HG03045 (cell line): ENCODE data around the gene NRSN1.
"Not testable (repeated sequence)": the region's sequence is repeated elsewhere in the genome, so short reads cannot be mapped to it uniquely, and the experiment has no call there.

ENCODE experiments used
- ATAC-seq: cut with Tn5 transposase; IDR thresholded peaks from one replicate; pipeline ENCODE4 v1.9.1; 2021; ENCODE audit warnings: mild to moderate bottlenecking, moderate library complexity; ENCODE audit not compliant: unreplicated experiment

NRSN1 gene

DNA sequence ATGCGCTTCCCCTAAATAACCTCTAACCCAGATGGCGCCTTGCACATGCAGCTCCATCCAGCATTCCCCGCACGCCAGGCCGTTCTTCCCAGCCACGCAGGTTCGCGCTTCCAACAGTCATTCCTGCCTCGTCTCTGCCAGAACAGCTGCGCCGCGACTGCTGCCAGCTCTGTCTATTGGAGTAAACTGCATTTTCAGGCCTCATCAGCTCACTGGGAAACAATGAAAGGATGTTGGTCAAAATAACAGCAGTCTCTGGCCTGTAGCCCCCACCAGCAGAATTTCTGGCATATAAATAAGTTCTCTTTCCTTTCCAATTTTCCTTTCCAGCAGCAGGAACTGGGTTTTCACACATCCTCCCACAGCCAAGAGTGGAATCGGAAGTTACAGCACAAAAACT lies 14.6 kb downstream of the NRSN1 start:
- no peak for ATAC-seq

DNA sequence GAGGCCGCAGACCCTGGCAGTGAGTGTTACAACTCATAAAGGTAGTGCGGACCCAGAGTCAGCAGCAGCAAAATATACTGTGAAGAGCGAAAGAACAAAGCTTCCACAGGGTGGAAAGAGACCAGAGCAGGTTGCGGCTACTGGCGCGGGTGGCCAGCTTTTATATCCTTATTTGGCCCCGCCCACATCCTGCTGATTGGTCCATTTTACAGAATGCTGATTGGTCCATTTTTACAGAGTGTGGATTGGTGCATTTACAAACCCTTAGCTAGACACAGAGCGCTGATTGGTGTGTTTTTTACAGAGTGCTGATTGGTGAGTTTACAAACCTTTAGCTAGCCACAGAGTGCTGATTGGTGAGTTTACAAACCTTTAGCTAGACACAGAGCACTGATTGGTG lies 16.7 kb downstream of the NRSN1 start:
- not testable (repeated sequence) for ATAC-seq

DNA sequence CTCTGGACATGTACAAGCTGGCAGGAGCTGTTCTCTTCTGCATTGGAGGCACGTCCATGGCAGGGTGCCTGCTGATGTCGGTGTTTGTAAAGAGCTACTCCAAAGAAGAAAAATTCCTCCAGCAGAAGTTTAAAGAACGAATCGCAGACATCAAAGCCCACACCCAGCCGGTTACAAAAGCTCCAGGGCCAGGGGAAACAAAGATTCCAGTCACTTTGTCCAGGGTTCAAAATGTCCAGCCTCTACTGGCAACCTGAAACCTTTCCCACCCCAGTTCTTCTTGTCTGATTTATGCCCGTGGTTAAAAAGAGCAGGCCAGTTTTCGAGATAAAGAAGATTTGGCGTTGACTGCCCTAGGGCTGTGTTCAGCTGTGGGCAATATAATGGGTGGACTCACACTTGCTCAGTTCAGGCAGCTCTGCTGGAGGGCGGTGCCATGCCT lies 19.7 kb downstream of the NRSN1 start:
- no peak for ATAC-seq

DNA sequence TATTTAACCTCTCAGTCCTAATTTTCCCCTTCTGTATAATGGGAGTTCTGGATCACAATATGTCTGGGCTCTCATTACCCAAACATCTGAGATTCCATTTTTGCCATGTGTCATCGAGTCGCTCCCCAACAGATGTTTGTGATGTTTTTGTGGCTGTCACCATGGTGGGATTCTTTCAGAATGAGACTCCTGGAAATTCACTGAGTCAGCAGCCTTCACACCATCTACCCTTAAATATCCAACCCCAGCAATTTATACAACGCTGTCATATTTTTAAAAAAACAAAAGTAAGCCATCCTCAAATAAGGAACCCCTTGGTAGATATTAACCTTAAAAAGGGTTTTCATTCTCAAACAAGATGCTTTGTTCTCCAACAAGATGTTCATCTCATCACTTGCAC lies 20.9 kb downstream of the NRSN1 start:
- no peak for ATAC-seq

DNA sequence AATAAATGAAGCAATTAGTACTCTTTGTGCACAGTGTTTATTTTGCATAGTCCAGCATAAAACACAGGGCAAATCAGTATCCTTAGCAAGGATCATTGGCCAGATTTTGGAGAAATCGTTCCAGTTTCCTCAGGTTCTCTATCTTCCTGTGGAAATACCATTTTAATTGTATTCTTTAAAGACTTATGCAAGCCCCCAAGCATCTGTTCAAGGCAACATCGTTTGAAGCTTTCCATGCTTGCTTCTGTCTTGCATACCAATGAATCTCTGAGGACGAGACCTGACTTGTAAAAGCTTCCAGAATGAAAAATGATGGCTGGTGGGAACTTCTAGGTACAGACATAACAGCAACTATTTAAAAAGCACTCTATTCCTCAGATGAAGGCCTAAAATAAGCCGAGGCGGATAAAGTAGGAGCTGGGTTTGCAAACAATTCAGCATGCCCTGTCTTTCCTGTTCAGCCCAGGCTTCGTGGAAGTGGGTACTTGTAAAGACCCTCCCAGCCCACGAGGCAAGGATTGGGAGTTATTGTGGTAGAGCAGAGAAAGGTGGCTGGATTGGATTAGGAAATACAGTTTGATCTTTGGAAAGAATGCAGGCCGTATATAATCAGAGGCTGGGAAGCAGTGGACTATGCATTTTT lies 21.6 kb downstream of the NRSN1 start:
- ATAC-seq = no peak

DNA sequence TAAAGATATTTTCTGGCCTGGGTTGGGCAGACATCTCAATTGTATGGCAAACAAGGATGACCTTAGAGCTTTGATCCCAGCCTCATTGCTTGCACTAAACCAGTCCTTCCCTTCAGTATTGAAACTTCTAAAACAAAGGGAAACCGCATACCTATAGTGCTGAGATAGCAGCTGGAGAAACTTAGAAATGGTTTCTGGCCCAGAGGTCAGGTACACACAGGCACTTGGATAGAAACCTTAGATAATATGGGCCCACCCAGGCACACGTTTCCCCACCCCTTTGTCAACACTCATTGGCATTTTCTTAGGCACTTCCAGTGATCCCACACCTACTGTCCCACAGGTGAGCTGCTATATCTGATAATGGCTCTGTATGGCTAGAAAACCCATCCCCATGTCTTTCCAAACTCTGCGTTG lies 22.1 kb downstream of the NRSN1 start:
- ATAC-seq = no peak

DNA sequence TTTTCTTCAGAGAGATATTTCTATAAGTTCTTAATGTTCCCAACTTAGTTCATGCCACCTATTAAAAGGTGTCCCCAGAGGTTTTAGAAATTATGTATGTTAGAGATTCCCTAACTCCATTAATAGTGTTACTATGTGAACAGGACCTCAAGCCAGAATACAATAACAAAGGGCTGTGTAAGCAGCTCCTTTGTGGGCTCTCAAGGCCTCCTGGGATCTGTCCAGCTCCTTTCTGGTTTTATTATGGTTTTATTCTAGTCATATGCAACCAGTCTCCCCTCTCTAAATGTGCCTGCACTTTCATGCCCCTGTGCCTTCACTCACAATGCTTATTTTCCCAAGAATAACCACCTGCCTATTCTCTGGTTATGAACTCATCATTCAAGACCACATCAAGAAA lies 22.7 kb downstream of the NRSN1 start:
- ATAC-seq = no peak

DNA sequence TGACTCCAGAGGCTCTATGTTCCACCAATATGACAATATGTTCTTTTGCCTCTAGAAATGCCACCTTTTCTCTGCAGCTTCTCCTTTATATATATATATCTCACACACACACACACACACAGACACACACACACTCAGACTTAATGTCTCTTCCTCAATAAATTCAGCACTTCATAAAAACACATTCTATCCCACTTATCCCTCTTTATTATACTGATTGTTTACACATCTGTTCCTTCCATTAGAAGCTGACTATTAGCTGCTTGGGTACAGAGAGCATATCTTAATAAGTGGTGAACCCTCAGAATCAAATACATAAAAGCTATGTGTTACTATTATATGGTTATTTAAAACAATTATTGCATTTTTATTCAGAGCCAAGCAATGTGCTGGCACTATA lies 23.3 kb downstream of the NRSN1 start:
- ATAC-seq = no peak

DNA sequence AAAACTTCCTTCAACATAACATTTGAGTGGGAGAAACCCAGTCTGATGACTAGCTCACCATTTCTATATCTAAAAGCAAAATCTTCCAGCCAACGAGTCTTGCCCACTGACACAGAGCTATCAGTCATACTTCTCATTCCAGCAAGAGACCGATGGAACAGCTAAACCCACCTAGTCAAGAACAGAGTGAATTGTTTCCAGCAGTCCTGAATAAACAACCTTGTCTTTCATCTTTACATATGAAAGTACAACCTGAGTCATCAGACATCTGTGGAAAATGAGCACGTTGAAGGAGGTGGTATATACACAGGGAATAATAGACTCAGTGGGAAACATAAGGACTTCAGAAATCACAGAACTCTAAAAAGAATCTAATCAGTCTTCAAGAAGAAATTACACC lies 23.8 kb downstream of the NRSN1 start:
- no peak for ATAC-seq

DNA sequence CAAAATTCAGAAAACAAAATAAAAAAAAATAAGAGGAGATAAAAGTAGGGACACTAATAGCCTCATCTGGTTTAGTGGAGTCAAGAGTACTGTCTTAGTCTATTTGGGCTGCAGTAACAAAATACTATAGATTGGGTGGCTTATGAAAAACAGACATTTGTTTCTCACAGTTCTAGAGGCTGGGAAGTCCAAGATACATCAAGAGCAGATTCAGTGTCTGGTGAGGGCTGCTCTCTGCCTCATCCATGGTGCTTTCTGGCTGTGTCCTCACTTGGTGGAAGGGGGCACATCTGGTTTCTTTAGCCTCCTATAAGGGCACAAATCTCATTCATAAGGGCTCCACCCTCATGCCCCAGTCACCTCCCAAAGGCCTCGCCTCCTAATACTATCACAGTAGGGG lies 26.0 kb downstream of the NRSN1 start:
- ATAC-seq = no peak

DNA sequence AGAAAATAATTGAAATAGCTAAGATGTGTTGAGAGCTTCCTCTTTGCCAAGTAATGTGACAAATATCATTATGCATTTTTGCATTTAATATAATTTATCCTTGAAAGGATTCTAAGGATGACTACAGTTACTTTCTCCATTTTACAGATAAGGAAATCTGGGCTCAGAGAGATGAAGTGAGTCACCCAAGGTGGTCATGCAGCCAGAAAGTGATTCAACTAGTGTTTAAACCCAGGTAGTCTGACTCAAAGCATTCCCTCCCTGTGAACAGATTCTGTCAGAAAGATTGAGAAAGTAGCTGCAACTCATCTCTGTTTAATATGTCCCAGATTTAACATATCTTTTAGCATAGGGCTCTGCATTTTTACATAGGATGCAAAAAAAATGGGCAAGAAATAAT lies 28.1 kb downstream of the NRSN1 start:
- ATAC-seq = no peak

DNA sequence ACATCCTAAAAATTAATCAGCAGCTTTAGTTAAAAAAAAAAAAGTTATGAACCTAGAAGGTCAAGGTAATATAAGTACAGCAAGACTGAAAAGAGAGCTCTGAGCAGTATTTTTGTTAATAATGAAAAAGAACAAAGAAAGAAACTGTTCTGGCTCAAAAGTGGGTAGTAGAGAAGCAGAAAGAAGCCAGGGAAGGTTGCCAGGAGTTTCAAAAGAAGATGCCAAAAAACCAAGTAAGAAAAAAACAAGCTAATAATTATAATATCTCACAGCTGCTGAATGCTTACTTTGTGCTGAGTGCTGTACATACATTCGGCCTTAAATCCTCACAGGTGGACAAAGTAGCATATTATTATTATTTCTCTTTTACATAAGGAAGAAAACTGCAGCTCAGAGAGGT lies 31.9 kb downstream of the NRSN1 start:
- ATAC-seq = no peak

DNA sequence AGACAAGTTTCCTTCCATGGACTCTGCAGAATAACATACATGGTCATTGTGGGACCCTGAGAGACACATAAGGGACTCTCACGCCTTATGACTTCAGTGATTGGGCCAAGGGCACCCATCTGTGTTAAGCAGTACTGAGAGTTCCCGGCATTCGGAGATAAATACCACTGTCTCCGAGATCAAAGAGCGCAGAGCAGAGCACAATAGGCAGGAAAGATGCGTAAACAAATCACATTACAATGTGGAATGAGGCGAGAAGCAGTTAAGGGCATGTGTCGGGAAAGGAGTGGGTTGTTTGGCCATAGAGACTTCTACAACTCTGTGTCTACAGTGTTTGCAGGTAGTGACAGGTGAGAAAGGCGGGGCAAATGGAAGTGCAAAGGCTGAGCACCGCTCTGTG lies 57.6 kb downstream of the NRSN1 start:
- ATAC-seq = no peak

DNA sequence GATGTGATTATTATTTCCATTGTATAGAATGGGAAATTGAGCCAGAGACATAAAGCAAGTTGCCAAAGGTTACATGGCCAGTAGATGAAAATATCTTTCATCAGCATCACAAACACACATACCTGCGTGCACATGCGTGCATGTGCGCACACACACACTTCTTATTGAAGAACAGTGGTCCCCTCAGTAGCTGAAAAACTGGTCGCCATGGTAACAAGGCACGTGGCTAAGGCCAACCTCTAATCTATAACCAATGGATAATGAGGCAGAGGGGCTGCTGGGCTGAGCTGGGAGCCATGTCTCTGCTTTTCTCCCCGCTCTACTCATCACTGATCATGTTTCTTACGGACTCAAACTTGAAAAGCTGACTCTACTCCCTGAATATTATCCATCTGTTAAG lies 60.3 kb downstream of the NRSN1 start:
- no peak for ATAC-seq

DNA sequence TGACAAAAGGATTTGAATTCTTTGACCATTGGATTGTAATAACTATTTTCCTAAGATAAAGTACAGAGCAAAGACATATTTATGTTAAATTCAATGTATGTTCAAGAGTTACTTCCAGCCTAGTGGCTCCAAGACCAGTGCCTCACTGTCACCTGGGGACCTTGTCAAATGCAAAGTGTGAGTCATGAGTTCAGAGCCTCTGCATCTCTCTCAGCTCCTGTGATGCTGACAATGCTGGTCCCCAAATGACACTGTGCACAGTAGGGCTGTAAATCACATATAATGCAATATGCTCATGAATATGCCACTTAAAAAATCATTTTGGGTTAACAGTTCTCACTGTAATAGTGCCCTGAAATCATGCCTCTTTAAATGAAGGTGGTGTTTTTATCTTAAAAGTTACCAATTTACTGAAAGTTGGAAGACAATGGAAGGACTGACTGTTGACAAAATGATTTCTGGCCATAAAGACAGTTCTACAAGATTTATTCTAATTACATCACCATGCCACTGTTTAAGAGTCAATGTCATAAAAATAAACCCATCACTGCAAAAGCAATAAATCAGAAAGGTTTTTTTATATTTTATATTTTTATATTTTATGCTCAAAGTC lies 62.1 kb downstream of the NRSN1 start:
- ATAC-seq = no peak

DNA sequence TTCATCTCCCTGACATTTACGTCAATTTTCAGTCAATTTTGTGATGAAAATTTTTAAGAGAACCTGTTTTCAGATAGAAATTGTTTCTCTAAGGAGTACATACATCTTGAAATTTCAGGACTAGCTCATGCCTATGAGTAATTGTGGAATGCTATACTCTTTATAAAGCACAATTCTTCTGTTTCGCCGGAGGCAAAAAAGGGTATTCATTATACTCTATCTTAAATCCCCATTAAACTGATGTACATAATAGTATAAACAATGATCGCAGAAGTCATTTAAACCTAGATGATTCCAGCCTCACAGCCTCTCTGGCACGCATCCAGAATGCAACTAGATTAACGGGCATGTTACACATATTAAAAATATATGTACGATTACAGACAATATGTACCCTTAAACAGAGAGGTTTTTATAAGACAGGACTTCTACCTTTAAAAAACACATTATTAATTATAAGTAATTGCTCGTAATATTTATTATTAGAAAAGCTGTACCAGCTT lies 62.6 kb downstream of the NRSN1 start:
- ATAC-seq = no peak

DNA sequence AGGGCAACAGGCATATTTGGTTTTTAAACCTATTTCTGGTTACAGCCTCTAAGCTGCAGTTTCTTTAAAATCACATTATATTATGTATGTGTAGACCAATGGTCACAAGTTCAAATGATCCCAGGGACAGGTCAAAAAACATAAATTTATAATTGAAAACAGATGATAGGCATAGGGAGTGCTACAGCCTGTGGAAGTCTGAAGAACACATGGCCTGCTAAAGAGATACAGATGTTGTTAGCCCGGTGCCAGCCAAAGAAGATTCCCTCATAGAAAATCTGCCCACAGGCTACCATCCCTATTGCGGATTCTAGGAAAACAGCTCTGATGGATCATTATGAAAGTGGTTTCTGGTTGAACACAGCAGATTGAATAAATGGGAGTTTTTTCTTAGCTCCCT lies 65.3 kb downstream of the NRSN1 start:
- ATAC-seq = no peak

DNA sequence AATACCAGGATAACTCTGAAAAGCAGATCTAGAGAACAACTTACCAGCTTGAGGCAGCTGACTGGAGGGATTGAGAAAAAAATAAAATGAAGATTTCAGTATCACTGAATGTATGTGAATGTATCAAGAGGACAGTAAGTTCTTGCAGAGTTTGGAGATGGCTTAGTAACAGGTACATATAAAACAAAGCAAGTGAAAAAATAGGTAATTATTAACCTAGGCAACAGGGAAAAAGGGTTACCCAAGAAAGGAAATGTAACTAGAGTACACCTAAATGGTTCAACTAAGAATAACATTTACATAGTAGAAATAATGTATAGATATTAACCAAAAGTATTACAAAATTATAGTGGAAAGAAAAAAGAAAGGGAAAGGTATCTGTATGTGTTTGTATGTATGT lies 67.3 kb downstream of the NRSN1 start:
- ATAC-seq = no peak

DNA sequence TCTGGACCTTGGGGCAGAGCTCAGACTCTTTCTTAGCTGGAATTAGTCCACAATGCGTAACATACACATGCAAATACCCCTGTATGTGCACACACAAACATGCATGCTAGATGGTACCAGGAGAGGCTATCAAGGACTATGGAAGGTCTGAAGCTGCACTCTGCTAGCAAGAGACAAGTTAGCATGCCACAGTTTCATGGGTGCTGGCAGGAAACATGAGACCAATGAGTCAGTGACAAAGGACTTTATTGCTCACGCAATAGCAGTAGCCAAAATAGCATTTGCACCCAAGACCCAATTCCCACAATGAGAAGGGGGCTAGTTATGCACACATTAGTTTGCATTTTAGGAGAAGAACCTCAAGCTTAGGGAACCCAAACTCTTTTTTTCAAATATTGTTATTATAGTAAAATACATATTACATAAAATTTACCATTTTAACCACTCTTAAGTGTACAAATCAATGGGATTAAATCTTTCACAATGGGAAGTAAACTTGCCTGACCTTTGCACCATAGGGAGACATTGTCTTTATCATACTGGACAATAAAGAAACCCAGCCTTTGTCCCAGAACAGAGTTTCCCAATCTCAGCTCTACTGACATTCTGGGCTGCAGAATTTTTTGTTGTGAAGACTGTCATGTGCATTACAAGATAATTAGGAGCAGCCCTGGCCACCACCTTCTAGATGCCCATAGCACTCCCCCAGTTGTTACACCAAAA lies 69.1 kb downstream of the NRSN1 start:
- ATAC-seq = no peak

DNA sequence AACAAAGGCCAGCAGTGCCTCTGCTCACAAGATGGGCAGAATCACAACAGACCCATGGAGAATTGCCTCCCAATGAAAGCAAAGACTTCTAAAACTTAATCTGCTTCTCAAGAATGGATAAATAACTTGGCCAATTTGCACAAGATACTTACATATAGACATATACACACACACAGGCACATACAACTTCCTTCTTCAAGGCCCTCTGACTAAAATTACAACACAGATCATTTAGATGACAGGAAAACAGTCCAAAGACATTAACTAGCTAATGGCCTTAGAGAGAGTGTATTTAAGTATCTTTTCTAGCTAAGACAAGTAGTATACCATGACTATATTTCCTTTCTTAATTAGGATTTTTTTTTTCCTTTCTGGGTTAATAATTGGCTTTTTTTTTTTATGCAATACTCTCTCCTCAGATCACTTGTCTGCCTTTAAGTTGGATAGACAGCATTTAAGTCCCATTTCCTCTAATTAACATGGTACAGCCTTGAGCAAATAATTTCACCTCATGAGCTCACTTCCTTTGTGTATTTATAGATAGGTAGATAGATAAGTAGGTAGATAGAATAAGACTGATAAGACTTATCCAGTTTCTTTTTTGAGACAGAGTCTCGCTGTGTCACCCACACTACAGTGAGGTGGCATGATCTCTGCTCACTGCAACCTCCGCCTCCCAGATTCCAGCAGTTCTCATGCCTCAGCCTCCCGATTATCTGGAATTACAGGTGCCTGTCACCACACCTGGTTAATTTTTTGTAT lies 70.0 kb downstream of the NRSN1 start:
- no peak for ATAC-seq
